HG03575 (cell line): ENCODE results near the gene DNAAF5.

Source experiments
- ATAC-seq: cut with Tn5 transposase; IDR thresholded peaks from one replicate; pipeline ENCODE4 v1.9.1; 2021; ENCODE audit not compliant: unreplicated experiment, insufficient number of reproducible peaks, low FRiP score; ENCODE audit errors: extremely low read depth

DNAAF5 gene

DNA sequence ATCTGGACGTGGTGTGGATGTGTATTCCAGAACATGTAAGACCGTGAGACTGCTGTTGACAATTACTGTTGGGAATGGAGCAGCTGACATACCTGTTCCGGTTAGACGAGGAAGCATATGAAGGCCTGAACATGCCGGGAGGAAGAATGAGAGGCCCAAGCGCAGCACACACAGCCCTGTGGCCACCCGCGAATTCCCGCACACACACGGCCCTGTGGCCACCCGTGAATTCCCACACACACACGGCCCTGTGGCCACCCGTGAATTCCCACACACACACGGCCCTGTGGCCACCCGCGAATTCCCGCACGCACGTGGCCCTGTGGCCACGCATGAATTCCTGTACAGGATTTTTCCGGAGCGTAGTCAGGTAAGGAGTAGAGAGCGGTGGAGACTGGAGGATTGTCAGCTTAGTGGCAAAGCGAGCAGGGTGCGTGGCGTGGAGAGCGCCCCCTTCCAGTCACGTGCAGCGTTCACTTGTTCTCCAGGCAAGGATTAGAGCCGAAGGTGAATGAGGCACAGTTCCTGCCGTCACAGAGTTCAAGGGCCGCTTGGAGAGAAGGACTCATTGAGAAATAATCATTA lies 96.3 kb downstream of the DNAAF5 start:
- ATAC-seq = no peak

DNA sequence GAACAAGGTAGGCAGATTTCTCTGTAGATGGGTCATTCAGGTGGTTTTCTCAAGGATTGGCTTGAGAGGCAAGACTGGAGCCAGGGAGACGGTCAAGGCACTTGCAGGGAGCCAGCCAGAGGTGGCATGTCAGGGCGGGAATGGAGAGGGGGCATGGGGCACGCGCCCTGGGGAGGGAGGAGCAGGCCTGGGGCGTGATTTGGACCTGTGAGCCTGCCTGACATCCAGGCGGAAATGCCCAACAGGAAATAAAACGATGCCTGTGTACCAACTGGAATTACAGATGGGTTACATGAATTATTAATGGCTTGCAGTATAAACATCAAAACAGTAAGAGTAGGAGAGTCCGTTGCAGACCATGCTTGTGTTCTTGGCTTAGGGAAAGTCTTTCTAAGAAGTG lies 97.2 kb downstream of the DNAAF5 start:
- ATAC-seq = no peak

DNA sequence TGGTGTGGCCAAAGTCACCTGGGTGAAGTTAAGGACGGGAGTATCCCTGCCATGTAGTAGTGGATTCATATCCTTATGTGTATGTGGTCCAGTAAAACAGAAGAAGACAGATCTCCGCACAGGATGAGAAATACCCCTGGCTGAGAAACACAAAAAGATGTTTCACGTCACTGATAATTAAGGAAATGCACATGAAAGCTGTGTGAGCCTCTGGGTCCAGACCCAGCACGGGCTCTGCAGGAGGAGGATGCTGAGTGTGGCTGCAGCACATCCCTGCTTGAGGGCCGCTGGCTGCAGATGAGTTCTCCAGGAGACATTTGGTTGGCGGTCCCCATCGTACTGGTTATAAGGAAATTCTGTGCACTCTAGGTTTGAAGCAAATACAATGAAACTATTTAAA lies 97.6 kb downstream of the DNAAF5 start:
- ATAC-seq = no peak

DNA sequence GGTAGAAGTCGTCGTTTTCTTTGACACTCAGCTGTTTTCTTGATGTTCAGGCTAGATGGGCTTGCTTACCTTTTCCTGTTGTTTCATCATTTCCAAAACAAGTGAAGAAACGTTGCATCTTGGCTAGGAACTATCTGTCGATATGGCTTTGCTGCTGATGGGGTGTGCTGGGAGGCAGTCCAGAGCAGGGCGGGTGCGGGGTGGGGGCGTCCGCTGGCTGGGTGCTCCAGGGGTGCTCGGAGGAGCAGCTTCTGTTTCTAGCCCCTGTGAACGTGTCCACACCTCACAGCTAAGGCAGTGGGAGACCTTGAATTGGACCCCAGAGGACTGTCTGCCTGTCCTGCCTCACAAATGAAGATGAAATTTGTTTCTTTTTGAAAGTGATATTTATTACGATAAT lies 98.2 kb downstream of the DNAAF5 start:
- no peak for ATAC-seq

DNA sequence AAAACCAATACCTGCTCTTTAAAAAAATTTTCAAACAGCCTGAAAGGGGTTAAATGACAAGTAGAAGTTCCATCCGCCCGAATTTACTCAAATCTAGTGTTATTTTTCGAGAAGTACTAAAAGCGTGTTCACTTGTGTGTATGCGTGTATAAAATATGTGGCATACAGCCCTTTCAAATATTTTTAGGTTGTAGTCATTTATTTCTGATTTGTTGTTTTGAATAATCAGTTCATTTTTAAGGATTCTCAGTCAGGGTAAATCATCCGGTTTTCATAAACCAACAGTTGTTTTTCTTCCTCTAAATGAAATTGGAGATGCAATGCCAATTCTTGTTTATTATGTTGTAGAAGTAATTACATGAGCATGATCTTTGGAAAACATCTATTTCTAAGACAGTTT lies 98.9 kb downstream of the DNAAF5 start:
- no peak for ATAC-seq

DNA sequence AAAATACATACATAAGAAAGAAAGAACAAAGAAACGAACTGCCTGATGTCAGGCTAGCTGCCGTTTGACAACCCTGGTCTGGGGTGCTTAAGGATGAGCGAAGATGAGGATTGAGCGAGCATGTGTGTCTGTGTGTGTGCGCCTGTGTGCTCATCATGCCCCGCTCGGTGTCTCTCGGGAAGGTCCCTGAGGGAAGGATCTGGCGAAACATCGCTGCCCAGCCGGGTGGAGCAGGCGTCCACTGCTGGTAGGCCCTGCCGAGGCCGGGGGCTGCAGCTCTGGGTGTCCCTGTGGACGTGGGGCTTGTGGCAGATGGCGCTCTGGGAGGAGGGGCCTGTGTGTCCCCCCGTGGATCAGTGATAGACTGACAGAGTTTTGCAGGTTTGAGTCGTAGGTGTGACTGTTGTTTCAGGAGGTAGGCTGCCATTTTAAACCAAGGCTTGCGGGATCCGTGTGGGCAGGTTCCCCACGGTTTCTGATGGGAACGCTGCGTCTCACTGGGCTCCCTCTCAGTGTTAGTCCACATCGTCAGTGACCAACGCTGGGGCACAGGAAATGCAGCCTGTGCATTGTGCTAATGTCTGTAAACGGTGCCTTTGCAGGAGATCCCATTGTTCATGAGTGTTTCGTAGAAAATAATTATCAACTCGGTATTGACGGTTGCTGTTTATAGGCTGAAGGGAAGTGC lies 99.9 kb downstream of the DNAAF5 start:
- ATAC-seq = no peak

DNA sequence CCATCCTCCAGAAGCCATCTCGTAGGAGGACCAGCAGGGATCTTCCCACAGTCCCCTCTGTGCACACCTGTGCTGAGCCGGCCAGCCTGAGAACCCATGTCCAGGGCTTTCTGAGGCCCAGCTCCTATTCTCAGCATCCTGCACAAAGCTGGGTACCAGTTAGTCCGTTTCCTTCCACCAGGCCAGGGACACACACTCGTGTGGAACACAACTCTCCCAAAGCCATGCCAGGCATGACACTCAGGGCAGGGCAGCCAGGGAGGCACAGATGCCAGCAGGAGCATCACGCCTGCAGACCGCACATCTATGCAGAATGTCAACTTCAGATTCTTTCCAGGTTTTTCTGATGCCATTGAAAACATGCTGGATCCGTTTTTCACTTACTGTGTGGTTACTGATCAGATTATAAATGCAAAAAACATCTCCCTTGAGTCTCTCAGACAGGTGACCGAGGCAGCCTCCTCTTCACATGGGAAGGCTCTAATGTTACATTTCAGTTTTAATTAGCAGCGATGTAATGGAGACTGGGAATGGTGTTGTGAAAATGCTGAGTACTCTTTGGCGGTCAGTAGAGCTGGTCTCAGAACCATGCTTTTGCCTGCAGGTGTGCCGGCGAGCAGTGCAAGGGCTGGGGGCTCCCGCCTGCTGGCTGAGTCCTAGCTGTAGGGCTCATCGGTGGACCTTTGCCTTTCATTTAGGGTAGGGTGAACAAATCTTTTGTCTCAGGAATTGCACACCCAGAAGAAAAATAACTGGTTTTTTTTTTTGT lies 102.5 kb downstream of the DNAAF5 start:
- ATAC-seq = no peak

DNA sequence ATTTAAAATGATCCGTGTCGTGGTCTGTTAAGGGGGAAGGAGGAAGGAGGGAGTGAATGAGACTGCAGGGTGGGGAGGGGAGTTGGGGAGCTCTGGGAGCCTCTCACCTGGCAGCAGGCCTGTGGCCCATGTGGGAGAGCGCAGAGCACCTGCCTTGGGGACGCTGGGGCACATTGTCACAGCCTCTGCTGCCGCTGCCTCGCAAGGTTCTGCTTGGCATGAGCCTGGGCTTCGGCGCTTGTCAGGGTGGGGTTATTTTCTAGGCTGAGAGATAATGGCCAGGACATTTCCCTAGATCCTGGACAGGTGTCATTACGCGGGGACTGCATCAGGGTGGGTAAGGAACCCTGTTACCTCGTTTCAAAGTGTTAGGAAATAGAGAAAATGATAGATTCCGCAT lies 103.6 kb downstream of the DNAAF5 start:
- no peak for ATAC-seq

DNA sequence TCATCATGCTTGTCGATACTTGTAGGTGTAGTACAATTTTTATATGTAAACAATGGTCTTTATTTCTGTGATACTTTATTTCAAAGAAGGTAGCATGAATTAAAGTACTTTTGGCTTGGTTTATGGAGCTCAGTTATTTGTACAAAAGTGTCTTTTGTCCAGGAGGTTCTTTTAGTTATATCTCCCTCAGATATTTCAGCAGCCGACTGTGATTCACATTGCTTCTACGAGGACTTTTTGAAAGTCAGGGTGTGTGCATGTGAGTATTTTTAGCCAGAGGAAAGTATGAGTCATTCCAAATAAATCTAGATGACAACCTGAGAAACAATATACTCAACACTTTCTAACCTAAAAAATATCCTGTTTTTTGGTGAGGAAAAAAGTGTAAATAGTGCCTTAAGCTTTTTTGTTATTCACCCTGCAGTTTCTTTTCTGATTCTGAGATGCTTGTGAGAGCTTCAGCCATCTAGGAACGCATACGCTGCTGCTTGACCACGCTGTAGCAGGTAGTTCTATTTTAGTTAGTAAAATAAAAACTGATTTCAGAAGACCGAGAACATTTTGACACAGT lies 105.2 kb downstream of the DNAAF5 start:
- ATAC-seq = no peak

DNA sequence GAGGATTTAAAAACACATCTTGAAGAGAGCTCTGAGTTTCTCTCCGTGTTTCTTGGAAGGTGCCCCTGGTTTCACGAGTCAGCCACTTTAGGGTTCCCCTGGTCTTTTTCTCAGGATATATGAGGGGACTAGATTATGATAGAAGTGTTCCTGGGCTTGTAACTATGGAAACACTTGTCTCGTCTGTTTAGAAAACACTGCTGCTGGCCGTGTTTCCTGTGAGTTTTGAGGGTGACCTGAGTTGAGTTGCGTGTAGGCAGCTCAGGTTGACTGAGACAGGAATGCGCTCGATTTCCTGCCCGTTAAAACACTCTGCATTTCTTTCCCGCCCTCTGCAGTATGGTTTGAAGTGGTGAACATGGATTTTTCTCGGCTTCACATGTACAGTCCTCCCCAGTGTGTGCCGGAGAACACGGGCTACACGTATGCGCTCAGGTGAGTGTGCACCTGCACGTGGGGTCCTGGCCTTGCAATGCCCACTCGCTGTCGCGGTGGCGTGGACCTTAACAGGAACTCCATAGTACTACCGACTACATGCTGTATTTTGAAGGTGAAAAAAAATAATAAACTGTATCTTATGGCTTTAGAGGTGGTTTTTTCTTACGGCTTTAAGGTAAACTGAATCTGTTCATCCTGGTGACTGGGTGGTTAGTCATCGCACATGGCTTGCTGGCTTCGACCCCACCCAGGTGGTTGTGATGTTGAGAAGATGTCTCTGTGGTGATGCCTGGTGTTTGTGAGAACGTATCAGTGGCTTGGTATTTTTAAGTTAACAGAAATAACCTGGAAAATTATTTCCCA lies 105.9 kb downstream of the DNAAF5 start, which contains the start of gene SUN1:
SUN1 (plus strand) TSS at position 310 of the 801 bp plus-strand sequence; CDS start at position 359, 49 bp downstream.
- no peak for ATAC-seq

DNA sequence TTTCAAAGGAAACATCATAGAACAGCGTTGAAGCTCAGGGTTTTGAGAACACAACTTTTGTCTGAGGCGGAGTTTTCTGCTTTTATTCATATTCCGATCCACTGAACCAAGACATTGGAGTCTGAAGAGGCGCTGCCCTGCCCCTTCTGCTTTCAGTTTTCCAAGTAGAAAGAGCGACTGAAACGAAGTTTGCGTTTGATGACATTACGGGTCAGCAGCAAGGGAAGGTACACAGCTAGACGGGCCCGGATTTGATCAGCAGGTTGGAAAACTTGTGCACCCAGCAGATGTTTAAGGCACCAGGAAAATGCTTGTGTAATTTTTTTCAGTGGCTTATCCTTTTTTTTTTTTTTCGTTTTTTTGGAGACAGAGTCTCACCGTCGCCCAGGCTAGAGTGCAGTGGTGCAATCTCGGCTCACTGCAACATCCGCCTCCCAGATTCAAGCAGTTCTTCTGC lies 106.5 kb downstream of the DNAAF5 start:
- ATAC-seq = no peak

DNA sequence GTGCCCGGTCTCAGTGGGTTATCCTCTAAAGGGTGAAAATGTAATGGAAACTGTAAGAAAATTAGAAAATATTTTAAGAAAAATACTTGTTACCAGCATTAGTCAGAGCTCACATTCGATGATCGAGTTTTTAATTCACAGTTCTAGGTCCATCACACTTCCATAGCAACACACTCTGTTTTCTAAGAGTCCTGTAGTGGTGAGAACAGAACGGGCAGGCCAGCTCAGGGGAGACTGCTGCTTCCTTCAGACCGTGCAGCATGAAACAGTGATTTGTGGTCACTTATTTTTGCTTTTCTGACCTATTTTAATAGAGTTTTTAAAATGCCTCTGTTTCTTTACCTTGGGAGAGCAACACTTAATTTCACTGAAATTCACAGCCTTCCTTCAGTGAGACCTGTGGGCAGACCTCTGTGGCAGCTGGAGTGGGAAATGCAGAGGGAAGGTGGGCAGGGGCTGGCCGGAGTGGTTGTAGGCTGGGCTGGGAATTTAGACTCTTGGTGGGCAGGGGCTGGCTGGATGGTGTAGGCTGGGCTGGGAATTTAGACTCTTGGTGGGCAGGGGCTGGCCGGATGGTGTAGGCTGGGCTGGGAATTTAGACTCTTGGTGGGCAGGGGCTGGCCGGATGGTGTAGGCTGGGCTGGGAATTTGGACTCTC lies 107.2 kb downstream of the DNAAF5 start:
- ATAC-seq = no peak

DNA sequence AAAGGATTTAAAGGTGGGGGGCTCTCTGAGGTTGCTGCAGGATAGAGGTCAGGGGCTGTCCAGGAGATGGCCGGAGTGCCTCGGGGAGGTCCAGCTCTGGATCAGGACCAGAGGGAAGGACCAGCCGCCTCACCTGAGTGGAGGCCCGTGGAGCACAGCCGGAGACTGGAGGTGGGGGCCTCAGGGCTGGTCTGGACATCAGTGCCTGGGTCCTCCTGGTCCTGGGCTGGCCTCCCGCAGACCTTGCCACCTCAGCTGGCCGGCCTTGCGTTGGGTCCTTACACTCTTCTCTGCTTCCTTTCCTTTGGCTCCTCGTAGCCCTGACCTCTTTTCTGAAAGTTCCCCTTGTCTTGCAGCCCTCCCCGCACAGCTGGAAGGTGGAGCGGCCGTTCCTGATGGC lies 107.8 kb downstream of the DNAAF5 start:
- ATAC-seq = no peak

DNA sequence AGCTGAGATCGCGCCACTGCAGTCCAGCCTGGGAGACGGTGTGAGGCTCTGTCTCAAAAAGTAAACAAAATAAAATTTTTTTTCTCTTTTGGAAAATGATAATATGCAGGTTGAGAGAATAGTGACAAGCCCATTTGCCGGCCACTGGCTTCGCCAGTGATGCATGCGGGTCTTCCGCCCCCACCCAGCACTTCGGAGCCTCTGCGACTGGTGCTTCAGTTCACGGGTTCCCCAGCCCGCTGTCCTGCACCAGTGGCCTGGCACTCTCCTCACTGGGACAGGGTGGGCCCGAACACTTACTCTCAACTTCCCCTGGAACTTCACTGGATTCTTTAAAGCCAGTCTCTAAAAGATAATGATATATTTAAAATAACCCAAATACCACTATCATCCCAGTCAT lies 108.5 kb downstream of the DNAAF5 start:
- ATAC-seq = no peak

DNA sequence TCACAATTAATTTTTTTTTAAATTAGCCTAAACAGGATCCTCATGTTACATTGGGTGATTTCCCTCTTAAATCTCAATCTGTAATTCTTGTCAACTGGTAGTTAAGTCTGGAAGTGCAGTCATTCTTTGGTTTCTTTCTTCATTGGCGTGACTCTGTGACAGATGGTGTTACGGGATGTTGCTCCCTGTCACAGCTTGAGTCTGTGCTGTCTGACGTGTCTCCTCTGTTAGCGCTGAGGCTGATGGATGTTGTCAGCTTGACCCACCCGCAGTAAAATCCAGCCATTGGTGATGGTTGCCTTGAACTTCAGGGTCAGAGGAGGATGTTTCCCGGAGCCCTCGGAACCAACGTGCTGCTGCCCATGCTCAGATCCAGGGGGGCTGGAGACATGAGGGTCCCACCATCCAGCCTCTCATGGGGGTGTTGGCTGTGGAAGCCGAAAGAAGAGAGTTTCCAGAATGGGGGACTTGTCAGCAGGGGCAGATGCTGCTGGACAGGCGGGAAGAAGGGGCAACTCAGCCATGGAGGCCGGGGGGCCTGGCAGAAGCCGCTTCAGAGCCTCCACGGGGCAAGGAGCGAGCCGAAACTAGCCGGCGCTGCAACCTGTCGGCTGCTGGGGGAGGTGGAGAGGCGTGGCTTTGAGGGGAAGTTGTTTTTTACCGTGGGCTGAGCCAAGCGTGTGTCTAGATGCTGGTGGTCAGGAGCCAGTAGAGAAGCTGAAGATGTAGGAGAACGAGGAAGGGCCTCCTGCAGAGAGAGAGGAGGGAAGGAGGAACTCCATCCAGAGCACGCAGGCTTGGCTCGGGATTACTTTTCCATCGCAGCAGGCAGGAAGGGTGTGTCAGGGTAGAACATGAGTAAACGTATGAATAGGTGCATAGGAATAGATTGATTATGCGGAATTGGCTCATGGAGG lies 109.2 kb downstream of the DNAAF5 start:
- no peak for ATAC-seq
